SU-DHL-6 (cell line): ENCODE results near the gene GPSM1.

Source experiments
- H2AFZ ChIP-seq: fragments of 200-600 bp; sonication (generic); 2 replicates; pipeline ENCODE4 v1.6.1; 2014; ENCODE audit warnings: low read depth, mild to moderate bottlenecking, moderate library complexity, mixed read lengths, antibody characterized with exemption, low read length; ENCODE audit not compliant: severe bottlenecking
- H3F3A ChIP-seq: fragments of 200-600 bp; shearing (Covaris generic); 2 replicates; pipeline ENCODE4 v1.6.0; 2016; ENCODE audit warnings: antibody characterized with exemption, mild to moderate bottlenecking; ENCODE audit not compliant: insufficient read depth
- H3K27ac ChIP-seq: fragments of 200-600 bp; sonication (generic); 2 replicates; pipeline ENCODE4 v1.5.1; 2016; ENCODE audit warnings: low read depth, mild to moderate bottlenecking, low read length, moderate library complexity, mixed read lengths
- H3K27me3 ChIP-seq: fragments of 200-600 bp; sonication (generic), shearing (Covaris generic); 2 replicates; pipeline ENCODE4 v1.6.0; 2014; ENCODE audit warnings: mild to moderate bottlenecking, low read length
- H3K36me3 ChIP-seq: fragments of 200-600 bp; sonication (generic); 2 replicates; pipeline ENCODE4 v1.6.1; 2014; ENCODE audit warnings: mild to moderate bottlenecking, low read length, mixed read lengths
- H3K4me2 ChIP-seq: fragments of 300-600, 200-600 bp; shearing (Covaris generic), sonication (generic); 2 replicates; pipeline ENCODE4 v1.6.0; 2014; ENCODE audit warnings: low read length, low read depth, mild to moderate bottlenecking; ENCODE audit not compliant: poor library complexity, severe bottlenecking
- H3K4me3 ChIP-seq: fragments of 200-600 bp; sonication (generic); 2 replicates; pipeline ENCODE4 v1.5.1; 2014; ENCODE audit warnings: antibody characterized with exemption, low read length, mild to moderate bottlenecking, mixed read lengths; ENCODE audit not compliant: insufficient read depth, poor library complexity, severe bottlenecking
- H3K79me2 ChIP-seq: fragments of 200-600 bp; sonication (generic); 2 replicates; pipeline ENCODE4 v1.6.1; 2014; ENCODE audit warnings: mild to moderate bottlenecking, low read length, moderate library complexity; ENCODE audit not compliant: insufficient read depth
- H3K9ac ChIP-seq: fragments of 200-600 bp; sonication (generic); 2 replicates; pipeline ENCODE4 v1.7.0; 2014; ENCODE audit warnings: mild to moderate bottlenecking, low read length
- H3K9me2 ChIP-seq: fragments of 200-600 bp; sonication (generic); replicated peaks from 2 replicates; pipeline ENCODE4 v1.6.1; 2014; ENCODE audit warnings: low read length; ENCODE audit not compliant: insufficient read depth
- H3K9me3 ChIP-seq: fragments of 200-600 bp; sonication (generic); 2 replicates; pipeline ENCODE4 v1.6.1; 2014; ENCODE audit warnings: low read length, mixed read lengths; ENCODE audit not compliant: insufficient read depth
- H4K20me1 ChIP-seq: fragments of 200-600 bp; sonication (generic); 2 replicates; pipeline ENCODE4 v1.6.1; 2014; ENCODE audit warnings: low read depth, mild to moderate bottlenecking, antibody characterized with exemption, low read length, moderate library complexity, mixed read lengths
- EZH2phosphoT487 ChIP-seq: fragments of 200-600 bp; sonication (generic), shearing (Covaris generic); conservative IDR thresholded peaks from 2 replicates; pipeline ENCODE4 v1.6.1; 2018; ENCODE audit warnings: mild to moderate bottlenecking, antibody characterized with exemption, low read length, moderate library complexity, mixed read lengths
- TF ChIP-seq, protein P1 (sequence below): fragments of 200-600 bp; sonication (generic); IDR thresholded peaks from one replicate; pipeline ENCODE4 v1.5.1; 2017; ENCODE audit warnings: antibody characterized with exemption, mild to moderate bottlenecking, low read length, moderate library complexity; ENCODE audit not compliant: insufficient read depth, poor library complexity, severe bottlenecking

GPSM1 gene

DNA sequence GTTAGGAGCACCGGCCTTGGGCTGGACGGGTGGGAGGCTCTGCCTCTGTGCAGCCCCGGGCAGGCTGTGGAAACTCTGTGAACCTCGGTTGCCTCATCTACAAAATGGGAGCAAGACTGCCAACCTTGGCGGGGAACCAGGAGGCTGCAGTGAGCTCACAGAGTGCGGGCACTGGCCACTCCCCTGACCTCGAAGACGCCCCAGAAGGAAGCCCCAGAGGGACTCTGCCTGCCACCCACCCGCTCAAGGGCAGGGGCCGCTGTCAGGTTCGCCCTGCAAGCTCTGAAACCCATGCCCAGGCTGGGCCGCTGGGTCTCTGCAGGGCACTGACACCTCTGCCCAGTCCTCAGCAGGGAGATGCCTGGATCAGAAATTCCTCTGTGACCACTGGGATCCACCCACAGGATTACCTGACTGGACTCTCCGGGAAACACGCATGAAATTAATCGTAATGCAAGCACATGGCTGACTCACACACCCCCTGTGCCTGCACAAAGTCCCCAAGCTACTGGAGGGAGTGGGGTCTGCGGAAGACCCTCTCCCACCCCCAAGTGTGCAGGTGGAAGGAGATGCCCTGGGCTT is 30.8 kb upstream of the GPSM1 start:
- Histone ChIP-seq H4K20me1 (no peaks in the 10 kb centered on the region), H3K27me3 (no peaks in the 10 kb centered on the region), H3F3A (no peaks in the 10 kb centered on the region), H2AFZ (no peak overlapping the region), H3K36me3 (no peaks in the 10 kb centered on the region), H3K79me2 (no peaks in the 10 kb centered on the region), H3K4me2 (no peak overlapping the region), H3K9ac (no peak overlapping the region), H3K9me2 (no peaks in the 10 kb centered on the region), H3K27ac (no peak overlapping the region), H3K4me3 (no peak overlapping the region), H3K9me3 (no peaks in the 10 kb centered on the region; the same call in 1 of the 2 replicates)
- TF ChIP-seq, protein P1, sequence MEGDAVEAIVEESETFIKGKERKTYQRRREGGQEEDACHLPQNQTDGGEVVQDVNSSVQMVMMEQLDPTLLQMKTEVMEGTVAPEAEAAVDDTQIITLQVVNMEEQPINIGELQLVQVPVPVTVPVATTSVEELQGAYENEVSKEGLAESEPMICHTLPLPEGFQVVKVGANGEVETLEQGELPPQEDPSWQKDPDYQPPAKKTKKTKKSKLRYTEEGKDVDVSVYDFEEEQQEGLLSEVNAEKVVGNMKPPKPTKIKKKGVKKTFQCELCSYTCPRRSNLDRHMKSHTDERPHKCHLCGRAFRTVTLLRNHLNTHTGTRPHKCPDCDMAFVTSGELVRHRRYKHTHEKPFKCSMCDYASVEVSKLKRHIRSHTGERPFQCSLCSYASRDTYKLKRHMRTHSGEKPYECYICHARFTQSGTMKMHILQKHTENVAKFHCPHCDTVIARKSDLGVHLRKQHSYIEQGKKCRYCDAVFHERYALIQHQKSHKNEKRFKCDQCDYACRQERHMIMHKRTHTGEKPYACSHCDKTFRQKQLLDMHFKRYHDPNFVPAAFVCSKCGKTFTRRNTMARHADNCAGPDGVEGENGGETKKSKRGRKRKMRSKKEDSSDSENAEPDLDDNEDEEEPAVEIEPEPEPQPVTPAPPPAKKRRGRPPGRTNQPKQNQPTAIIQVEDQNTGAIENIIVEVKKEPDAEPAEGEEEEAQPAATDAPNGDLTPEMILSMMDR, result no peak
- TF ChIP-seq EZH2phosphoT487, result no peak

DNA sequence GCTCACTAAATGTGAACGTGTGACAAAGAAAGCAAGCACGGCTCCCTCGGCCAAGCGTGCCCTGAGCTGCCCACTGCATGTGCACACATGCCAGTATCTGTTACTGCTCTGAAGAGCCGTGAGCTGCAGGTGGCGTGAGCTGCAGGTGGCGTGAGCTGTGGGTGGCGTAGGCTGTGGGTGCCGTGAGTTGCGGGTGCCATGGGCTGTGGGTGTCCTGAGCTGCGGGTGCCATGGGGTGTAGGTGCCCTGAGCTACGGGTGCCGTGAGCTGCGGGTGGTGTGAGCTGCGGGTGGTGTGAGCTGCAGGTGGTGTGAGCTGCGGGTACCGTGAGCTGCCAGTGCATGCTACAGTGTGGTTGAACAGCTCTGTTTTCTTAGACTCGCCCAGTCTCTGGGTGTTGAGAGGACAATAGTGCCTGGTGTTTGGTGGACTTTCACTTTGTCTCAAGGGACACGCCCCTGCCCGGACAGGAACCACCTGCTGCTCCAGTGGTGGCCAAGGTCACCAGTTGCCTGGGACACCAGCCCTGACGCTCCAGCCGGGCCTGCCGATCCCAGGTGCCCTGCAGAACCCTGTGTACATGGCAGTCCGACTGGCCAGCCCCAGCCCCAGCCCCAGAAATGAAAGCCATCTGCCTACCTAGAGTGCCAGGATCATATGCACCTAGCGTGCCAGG is 30.2 kb upstream of the GPSM1 start:
- no peaks in the 10 kb centered on the region for H3K79me2 ChIP-seq
- TF ChIP-seq, protein P1, result no peak
- TF ChIP-seq EZH2phosphoT487, result no peak
- H3K9ac ChIP-seq, result no peak overlapping the region
- H3K9me3 ChIP-seq, result no peaks in the 10 kb centered on the region; the same call in 1 of the 2 replicates
- no peaks in the 10 kb centered on the region for H3K27me3 ChIP-seq
- no peaks in the 10 kb centered on the region for H4K20me1 ChIP-seq
- H3K9me2 ChIP-seq, result no peaks in the 10 kb centered on the region
- no peaks in the 10 kb centered on the region for H3F3A ChIP-seq
- H3K4me3 ChIP-seq, result no peak overlapping the region
- no peak overlapping the region for H2AFZ ChIP-seq
- no peaks in the 10 kb centered on the region for H3K36me3 ChIP-seq
- no peak overlapping the region for H3K4me2 ChIP-seq
- H3K27ac ChIP-seq, result no peak overlapping the region

GRCh38 chr9:136297766-136298735 is 29.3 kb upstream of the GPSM1 start:
- Histone ChIP-seq H3K27ac (no peak overlapping the region), H3K9ac (no peak overlapping the region), H3K4me2 (no peak overlapping the region), H3F3A (no peaks in the 10 kb centered on the region), H3K9me2 (no peaks in the 10 kb centered on the region), H3K9me3 (no peaks in the 10 kb centered on the region; the same call in 1 of the 2 replicates), H3K36me3 (no peaks in the 10 kb centered on the region), H3K79me2 (no peaks in the 10 kb centered on the region), H2AFZ (no peak overlapping the region), H3K27me3 (no peaks in the 10 kb centered on the region), H3K4me3 (no peak overlapping the region), H4K20me1 (no peaks in the 10 kb centered on the region)
- TF ChIP-seq EZH2phosphoT487, result no peak
- TF ChIP-seq, protein P1, result no peak
